ENCODE data around the gene CRBN.

DNA sequence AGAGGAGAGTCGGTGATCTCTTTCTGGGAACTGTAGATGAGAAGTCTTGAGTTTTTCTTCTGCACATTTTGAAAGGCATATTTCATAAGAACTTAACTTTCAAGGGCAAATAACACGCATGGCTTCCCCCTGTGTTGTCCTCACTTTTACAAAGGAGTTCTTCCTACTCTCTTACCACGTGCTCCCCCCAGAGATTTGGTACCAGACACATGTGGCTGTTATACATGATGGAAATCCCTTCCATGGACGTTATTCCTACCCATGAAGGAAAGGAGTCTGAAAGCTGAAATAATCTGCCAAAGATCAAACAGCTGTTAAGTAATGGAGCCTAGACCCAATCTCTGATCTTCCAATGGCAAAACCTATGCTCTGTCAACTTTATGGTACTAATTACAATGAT lies 73.7 kb downstream of the CRBN start:
- TF ChIP-seq, protein P1, sequence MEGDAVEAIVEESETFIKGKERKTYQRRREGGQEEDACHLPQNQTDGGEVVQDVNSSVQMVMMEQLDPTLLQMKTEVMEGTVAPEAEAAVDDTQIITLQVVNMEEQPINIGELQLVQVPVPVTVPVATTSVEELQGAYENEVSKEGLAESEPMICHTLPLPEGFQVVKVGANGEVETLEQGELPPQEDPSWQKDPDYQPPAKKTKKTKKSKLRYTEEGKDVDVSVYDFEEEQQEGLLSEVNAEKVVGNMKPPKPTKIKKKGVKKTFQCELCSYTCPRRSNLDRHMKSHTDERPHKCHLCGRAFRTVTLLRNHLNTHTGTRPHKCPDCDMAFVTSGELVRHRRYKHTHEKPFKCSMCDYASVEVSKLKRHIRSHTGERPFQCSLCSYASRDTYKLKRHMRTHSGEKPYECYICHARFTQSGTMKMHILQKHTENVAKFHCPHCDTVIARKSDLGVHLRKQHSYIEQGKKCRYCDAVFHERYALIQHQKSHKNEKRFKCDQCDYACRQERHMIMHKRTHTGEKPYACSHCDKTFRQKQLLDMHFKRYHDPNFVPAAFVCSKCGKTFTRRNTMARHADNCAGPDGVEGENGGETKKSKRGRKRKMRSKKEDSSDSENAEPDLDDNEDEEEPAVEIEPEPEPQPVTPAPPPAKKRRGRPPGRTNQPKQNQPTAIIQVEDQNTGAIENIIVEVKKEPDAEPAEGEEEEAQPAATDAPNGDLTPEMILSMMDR (conservative IDR thresholded peaks at IDR 0.05; ENCODE audit: low read depth, low read length) = no peak
- TF ChIP-seq EZH2phosphoT487 (IDR thresholded peaks at IDR 0.05; ENCODE audit: borderline replicate concordance, low read length) = no peak
